Measurements from ENCODE around the gene FGF23.

GRCh38 chr12:4327293-4327692, 52.2 kb downstream of the FGF23 start:
- no peak for TF ChIP-seq CTCF (IDR thresholded peaks at IDR 0.05)
- TF ChIP-seq EZH2 (IDR thresholded peaks at IDR 0.05; ENCODE audit: borderline replicate concordance, insufficient read depth, low read depth, low read length, poor library complexity, severe bottlenecking), result no peak

Data from B cell (primary cell).